ENCODE results near the gene WHRN.
A peak's percentile ranks its signal among the peaks of the same experiment; 100 is the strongest.

The WHRN gene

DNA sequence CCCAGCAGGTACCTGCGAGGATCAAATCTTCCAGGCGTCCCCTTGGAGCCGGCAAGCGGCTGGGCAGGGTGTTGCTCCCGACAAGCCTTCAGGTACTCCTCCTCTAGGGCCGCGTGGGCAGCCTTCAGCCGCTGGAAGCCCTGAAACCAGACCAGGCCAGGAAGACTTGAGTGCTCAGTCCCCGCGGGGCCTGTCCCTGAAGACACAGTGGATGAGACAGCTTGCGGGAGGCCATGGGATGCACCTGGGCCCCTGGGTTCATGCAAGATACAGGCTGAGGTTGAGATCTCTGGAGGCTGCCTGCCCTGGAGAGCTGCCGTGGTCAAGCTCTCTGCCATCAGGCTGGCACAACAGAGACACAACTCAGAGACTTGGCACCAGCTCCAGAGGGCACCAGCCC lies 142.9 kb downstream of the WHRN start:
- Histone ChIP-seq H3K4me1 (ENCODE audit: control insufficient read depth in 5 of 5, insufficient read depth in 5 of 5, low read length in 5 of 5) (peaks cover 0 to 27% (median 26%) of the 10 kb centered on the region in 5 donors), H3K4me3 (ENCODE audit: low read depth in 1 of 5, low read length in 5 of 5) (no peak overlapping the region), H3K27me3 (ENCODE audit: control insufficient read depth in 5 of 5, insufficient read depth in 4 of 5, low read length in 5 of 5) (no peaks in the 10 kb centered on the region), H3K9me3 (ENCODE audit: control insufficient read depth in 5 of 5, low read length in 5 of 5) (no peaks in the 10 kb centered on the region), H3K9ac (ENCODE audit: low read length in 5 of 5) (no peak overlapping the region), H3K27ac (ENCODE audit: low read depth, low read length) (no peak overlapping the region), H3K36me3 (ENCODE audit: control insufficient read depth in 5 of 5, insufficient read depth in 5 of 5, low read length in 5 of 5) (peaks cover 21 to 85% (median 83%) of the 10 kb centered on the region in 5 donors)

DNA sequence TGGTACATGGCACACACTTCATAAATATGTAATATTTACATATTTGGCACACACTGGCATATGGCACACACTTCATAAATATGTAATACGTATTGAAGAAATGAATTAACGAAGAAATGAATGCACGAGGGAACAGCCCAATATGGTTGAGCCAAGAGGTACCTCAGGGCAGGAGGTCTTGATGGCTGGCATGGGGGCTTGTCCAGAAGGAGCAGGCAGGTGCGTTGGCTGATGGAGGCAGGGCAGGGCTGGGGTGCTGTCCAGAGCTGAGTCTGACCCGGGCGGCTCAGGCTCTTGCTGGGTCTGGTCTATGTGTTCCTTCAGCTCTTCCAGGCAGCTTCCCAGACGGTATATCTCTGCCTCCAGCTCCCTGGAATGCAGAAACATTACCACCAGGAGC lies 143.7 kb downstream of the WHRN start:
- Histone ChIP-seq H3K27ac (ENCODE audit: low read depth, low read length) (no peak overlapping the region), H3K9ac (ENCODE audit: low read length in 5 of 5) (no peak overlapping the region), H3K27me3 (ENCODE audit: control insufficient read depth in 5 of 5, insufficient read depth in 4 of 5, low read length in 5 of 5) (no peaks in the 10 kb centered on the region), H3K4me3 (ENCODE audit: low read depth in 1 of 5, low read length in 5 of 5) (no peak overlapping the region), H3K9me3 (ENCODE audit: control insufficient read depth in 5 of 5, low read length in 5 of 5) (no peaks in the 10 kb centered on the region), H3K4me1 (ENCODE audit: control insufficient read depth in 5 of 5, insufficient read depth in 5 of 5, low read length in 5 of 5) (peaks cover 0 to 27% (median 23%) of the 10 kb centered on the region in 5 donors), H3K36me3 (ENCODE audit: control insufficient read depth in 5 of 5, insufficient read depth in 5 of 5, low read length in 5 of 5) (peaks cover 21 to 87% (median 87%) of the 10 kb centered on the region in 5 donors)

DNA sequence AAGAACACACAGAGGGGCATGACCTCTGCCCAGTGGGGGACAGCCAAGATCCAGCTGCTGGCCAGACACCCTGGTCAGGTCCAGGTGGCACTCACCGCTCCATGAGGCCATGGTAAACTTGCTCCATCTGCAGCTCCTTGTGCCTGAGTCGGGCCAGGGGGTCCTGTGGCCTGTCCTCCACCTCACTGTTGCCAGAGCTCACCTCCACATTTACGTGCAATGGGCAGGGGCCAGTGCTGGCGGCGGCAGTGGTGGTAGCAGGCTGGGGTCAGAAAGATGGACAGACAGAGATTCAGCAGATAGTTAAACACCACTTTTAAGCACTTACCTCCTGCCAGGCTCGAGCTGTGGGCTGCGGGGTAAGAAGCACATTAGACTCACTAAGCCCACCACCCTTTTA lies 145.5 kb downstream of the WHRN start:
- H3K9me3 ChIP-seq (ENCODE audit: control insufficient read depth in 5 of 5, low read length in 5 of 5): no peaks in the 10 kb centered on the region
- no peak overlapping the region for H3K4me3 ChIP-seq (ENCODE audit: low read depth in 1 of 5, low read length in 5 of 5)
- H3K9ac ChIP-seq (ENCODE audit: low read length in 5 of 5): no peak overlapping the region
- no peaks in the 10 kb centered on the region for H3K27me3 ChIP-seq (ENCODE audit: control insufficient read depth in 5 of 5, insufficient read depth in 4 of 5, low read length in 5 of 5)
- H3K36me3 ChIP-seq (ENCODE audit: control insufficient read depth in 5 of 5, insufficient read depth in 5 of 5, low read length in 5 of 5): peaks cover 16 to 99% (median 94%) of the 10 kb centered on the region in 5 donors
- no peak overlapping the region for H3K27ac ChIP-seq (ENCODE audit: low read depth, low read length)
- peaks cover 0 to 24% (median 19%) of the 10 kb centered on the region in 5 donors for H3K4me1 ChIP-seq (ENCODE audit: control insufficient read depth in 5 of 5, insufficient read depth in 5 of 5, low read length in 5 of 5)

DNA sequence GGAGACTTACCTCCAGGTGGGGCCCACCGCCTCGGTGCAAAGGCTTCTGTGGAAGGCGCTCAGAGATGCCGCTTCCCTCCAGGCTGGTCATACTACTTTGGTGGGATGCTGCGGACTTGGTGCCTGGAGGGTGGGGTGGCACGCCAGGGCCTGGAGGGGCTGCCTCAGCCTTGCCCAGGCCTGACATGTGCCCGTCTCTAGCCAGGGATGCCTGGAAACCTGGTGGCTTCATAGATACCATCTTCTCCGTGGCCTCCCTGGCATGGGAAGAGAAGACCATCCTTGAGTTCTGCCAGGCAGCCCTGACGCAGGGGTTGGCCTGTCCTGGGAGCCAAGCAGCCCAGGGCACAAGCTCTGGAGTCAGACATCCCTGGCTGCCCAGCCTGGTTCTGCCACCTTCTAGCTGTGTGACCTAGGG lies 147.4 kb downstream of the WHRN start:
- Histone ChIP-seq H3K36me3 (ENCODE audit: control insufficient read depth in 5 of 5, insufficient read depth in 5 of 5, low read length in 5 of 5) (peaks cover 17 to 95% (median 84%) of the 10 kb centered on the region in 5 donors), H3K27ac (ENCODE audit: low read depth, low read length) (no peak overlapping the region), H3K4me3 (ENCODE audit: low read depth in 1 of 5, low read length in 5 of 5) (no peak overlapping the region), H3K9me3 (ENCODE audit: control insufficient read depth in 5 of 5, low read length in 5 of 5) (no peaks in the 10 kb centered on the region), H3K27me3 (ENCODE audit: control insufficient read depth in 5 of 5, insufficient read depth in 4 of 5, low read length in 5 of 5) (no peaks in the 10 kb centered on the region), H3K4me1 (ENCODE audit: control insufficient read depth in 5 of 5, insufficient read depth in 5 of 5, low read length in 5 of 5) (peaks cover 0 to 14% (median 9%) of the 10 kb centered on the region in 5 donors), H3K9ac (ENCODE audit: low read length in 5 of 5) (peak overlapping the region in 1 of 5 donors; percentile 17)

DNA sequence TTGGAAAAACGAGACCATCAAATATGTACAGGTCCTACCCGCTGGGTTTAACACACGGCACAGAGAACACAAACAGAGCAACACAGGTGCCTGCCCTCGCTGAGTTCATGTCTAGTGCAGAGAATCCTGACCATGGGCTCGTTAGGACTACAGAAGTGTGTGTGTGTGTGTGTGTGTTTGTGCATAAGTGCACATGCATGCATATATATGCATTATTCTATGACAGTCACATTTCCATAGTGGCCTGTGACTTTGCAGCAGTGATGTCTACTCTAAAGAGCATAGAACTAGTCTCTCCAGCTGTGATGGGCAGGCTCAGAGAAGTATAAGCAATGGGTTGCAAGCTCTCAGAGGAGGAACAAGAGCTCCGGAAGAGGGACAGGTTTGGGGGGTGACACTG lies 147.9 kb downstream of the WHRN start:
- H3K36me3 ChIP-seq (ENCODE audit: control insufficient read depth in 5 of 5, insufficient read depth in 5 of 5, low read length in 5 of 5): peaks cover 15 to 94% (median 81%) of the 10 kb centered on the region in 5 donors
- H3K27me3 ChIP-seq (ENCODE audit: control insufficient read depth in 5 of 5, insufficient read depth in 4 of 5, low read length in 5 of 5): no peaks in the 10 kb centered on the region

DNA sequence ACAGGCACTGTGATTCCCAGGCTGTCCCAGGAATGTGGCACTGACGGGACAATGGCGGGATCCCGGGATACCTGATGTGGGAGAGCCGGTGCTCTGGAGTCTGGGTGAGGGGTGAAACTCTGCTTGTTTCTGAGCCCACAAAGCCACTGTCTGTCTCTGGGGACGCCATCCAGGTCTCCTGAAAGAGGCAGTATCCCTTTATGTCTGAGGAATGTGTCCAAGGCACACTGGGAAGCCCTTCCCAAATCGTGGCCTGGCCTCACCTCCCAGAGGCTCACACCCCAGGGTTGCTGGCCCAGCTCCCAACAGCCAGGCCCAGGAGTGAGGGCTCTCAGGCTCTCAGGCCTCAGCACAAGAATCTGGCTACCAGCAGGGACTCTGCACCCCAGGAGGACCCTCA lies 148.5 kb downstream of the WHRN start:
- Histone ChIP-seq H3K27ac (ENCODE audit: low read depth, low read length) (no peak overlapping the region), H3K36me3 (ENCODE audit: control insufficient read depth in 5 of 5, insufficient read depth in 5 of 5, low read length in 5 of 5) (peaks cover 15 to 94% (median 79%) of the 10 kb centered on the region in 5 donors)

More for the DNA sequence above, 147.9 kb downstream of the WHRN start:
- Histone ChIP-seq H3K9me3 (ENCODE audit: control insufficient read depth in 5 of 5, low read length in 5 of 5) (no peaks in the 10 kb centered on the region), H3K4me1 (ENCODE audit: control insufficient read depth in 5 of 5, insufficient read depth in 5 of 5, low read length in 5 of 5) (peaks cover 0 to 14% (median 9%) of the 10 kb centered on the region in 5 donors), H3K4me3 (ENCODE audit: low read depth in 1 of 5, low read length in 5 of 5) (no peak overlapping the region), H3K27ac (ENCODE audit: low read depth, low read length) (no peak overlapping the region), H3K9ac (ENCODE audit: low read length in 5 of 5) (peak overlapping the region in 1 of 5 donors; percentile 2)

DNA sequence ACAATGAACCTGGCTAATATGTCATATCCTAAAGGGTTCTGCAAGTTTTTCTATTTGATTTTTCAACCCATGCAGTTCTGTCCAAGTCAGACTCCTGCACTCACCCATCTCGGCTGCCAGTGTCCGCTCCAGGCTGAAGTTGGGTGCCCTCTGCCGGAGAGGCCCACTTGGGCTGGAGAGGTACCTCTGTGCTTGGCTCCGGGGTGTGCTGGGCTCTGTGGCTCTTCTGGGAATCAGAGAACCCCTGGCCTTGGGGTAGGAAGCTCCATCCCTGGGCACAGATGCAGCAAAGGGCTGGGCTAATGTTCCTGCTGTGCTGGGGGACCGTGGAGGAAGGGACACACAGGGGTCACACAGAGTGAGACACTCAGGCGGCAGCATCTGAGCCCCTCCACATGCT lies 149.5 kb downstream of the WHRN start:
- no peaks in the 10 kb centered on the region for H3K27me3 ChIP-seq (ENCODE audit: control insufficient read depth in 5 of 5, insufficient read depth in 4 of 5, low read length in 5 of 5)
- peaks cover 0 to 14% (median 9%) of the 10 kb centered on the region in 5 donors for H3K4me1 ChIP-seq (ENCODE audit: control insufficient read depth in 5 of 5, insufficient read depth in 5 of 5, low read length in 5 of 5)
- H3K36me3 ChIP-seq (ENCODE audit: control insufficient read depth in 5 of 5, insufficient read depth in 5 of 5, low read length in 5 of 5): peaks cover 12 to 90% (median 75%) of the 10 kb centered on the region in 5 donors
- no peaks in the 10 kb centered on the region for H3K9me3 ChIP-seq (ENCODE audit: control insufficient read depth in 5 of 5, low read length in 5 of 5)
- H3K9ac ChIP-seq (ENCODE audit: low read length in 5 of 5): no peak overlapping the region
- H3K4me3 ChIP-seq (ENCODE audit: low read depth in 1 of 5, low read length in 5 of 5): no peak overlapping the region
- no peak overlapping the region for H3K27ac ChIP-seq (ENCODE audit: low read depth, low read length)

More for the DNA sequence above, 148.5 kb downstream of the WHRN start:
- H3K9me3 ChIP-seq (ENCODE audit: control insufficient read depth in 5 of 5, low read length in 5 of 5): no peaks in the 10 kb centered on the region
- peaks cover 0 to 14% (median 9%) of the 10 kb centered on the region in 5 donors for H3K4me1 ChIP-seq (ENCODE audit: control insufficient read depth in 5 of 5, insufficient read depth in 5 of 5, low read length in 5 of 5)
- no peaks in the 10 kb centered on the region for H3K27me3 ChIP-seq (ENCODE audit: control insufficient read depth in 5 of 5, insufficient read depth in 4 of 5, low read length in 5 of 5)
- peak overlapping the region in 1 of 5 donors; percentile 2 for H3K9ac ChIP-seq (ENCODE audit: low read length in 5 of 5)
- H3K4me3 ChIP-seq (ENCODE audit: low read depth in 1 of 5, low read length in 5 of 5): no peak overlapping the region
